Endothelial cell (in vitro differentiated cells): Measurements from ENCODE around the gene LRP1B. TPM values are rescaled to one million over a fixed set of nuclear protein-coding genes. Genes with fewer than 3 reads are reported as not detected.

Experiments
- DNase-seq: peaks from one replicate; pipeline ENCODE4 v3.0.0; 2021; ENCODE audit warnings: low spot score
- H3K27ac Mint-ChIP-seq: one replicate; pipeline ENCODE4 v1.8.0; 2021; ENCODE audit warnings: mixed read lengths, inconsistent platforms; ENCODE audit not compliant: unreplicated experiment
- H3K27me3 Mint-ChIP-seq: one replicate; pipeline ENCODE4 v1.8.0; 2021; ENCODE audit warnings: mild to moderate bottlenecking, moderate library complexity, mixed read lengths, inconsistent platforms; ENCODE audit not compliant: unreplicated experiment
- H3K36me3 Mint-ChIP-seq: one replicate; pipeline ENCODE4 v1.8.0; 2021; ENCODE audit warnings: mild to moderate bottlenecking, low read depth, mixed read lengths, inconsistent platforms; ENCODE audit not compliant: unreplicated experiment
- H3K4me1 Mint-ChIP-seq: one replicate; pipeline ENCODE4 v1.8.0; 2021; ENCODE audit warnings: mild to moderate bottlenecking, mixed read lengths, inconsistent platforms; ENCODE audit not compliant: unreplicated experiment
- H3K4me3 Mint-ChIP-seq: one replicate; pipeline ENCODE4 v1.8.0; 2021; ENCODE audit warnings: mild to moderate bottlenecking, mixed read lengths, inconsistent platforms; ENCODE audit not compliant: unreplicated experiment
- H3K9me3 Mint-ChIP-seq: one replicate; pipeline ENCODE4 v1.8.0; 2021; ENCODE audit warnings: mixed read lengths, inconsistent platforms; ENCODE audit not compliant: unreplicated experiment
- CTCF ChIP-seq: fragments of 200-600 bp; sonication (generic); IDR thresholded peaks from one replicate; pipeline ENCODE4 v1.5.0; 2021; ENCODE audit warnings: antibody characterized with exemption; ENCODE audit not compliant: unreplicated experiment
- total RNA-seq: library from RNA; stranded (reverse); fragmentation: NEBNext Ultra II Directional; extraction: Animal tissue kit (Norgen Biotek cat#: 25700); gene quantifications from one replicate; pipeline ENCODE4 v1.2.1, GENCODE V29; 2021; ENCODE audit not compliant: unreplicated experiment

The LRP1B gene
- total RNA-seq, 1 donor from 2014 or later, result 1.4 TPM

GRCh38 chr2:140701726-140702125 is 1429.1 kb downstream of the LRP1B start:
- DNase-seq, result no peak
- no peaks in the 10 kb centered on the region for H3K9me3 Mint-ChIP-seq
- no peak for TF ChIP-seq CTCF
- no peaks in the 10 kb centered on the region for H3K36me3 Mint-ChIP-seq
- H3K27me3 Mint-ChIP-seq, result no peaks in the 10 kb centered on the region
- H3K4me1 Mint-ChIP-seq, result no peaks in the 10 kb centered on the region
- no peak overlapping the region for H3K27ac Mint-ChIP-seq
- no peak overlapping the region for H3K4me3 Mint-ChIP-seq

GRCh38 chr2:140698636-140699035 is 1432.2 kb downstream of the LRP1B start:
- H3K27ac Mint-ChIP-seq, result no peak overlapping the region
- H3K9me3 Mint-ChIP-seq, result no peaks in the 10 kb centered on the region
- no peak overlapping the region for H3K4me3 Mint-ChIP-seq
- H3K27me3 Mint-ChIP-seq, result no peaks in the 10 kb centered on the region
- H3K4me1 Mint-ChIP-seq, result no peaks in the 10 kb centered on the region
- TF ChIP-seq CTCF, result no peak
- no peak for DNase-seq
- no peaks in the 10 kb centered on the region for H3K36me3 Mint-ChIP-seq

GRCh38 chr2:140696449-140696848 is 1434.4 kb downstream of the LRP1B start:
- no peaks in the 10 kb centered on the region for H3K36me3 Mint-ChIP-seq
- H3K9me3 Mint-ChIP-seq, result no peaks in the 10 kb centered on the region
- no peaks in the 10 kb centered on the region for H3K4me1 Mint-ChIP-seq
- H3K4me3 Mint-ChIP-seq, result no peak overlapping the region
- H3K27me3 Mint-ChIP-seq, result no peaks in the 10 kb centered on the region
- H3K27ac Mint-ChIP-seq, result no peak overlapping the region
- DNase-seq, result no peak
- no peak for TF ChIP-seq CTCF

GRCh38 chr2:140695155-140695554 is 1435.7 kb downstream of the LRP1B start:
- Mint-ChIP-seq H3K36me3 (no peaks in the 10 kb centered on the region), H3K27ac (no peak overlapping the region), H3K27me3 (no peaks in the 10 kb centered on the region), H3K9me3 (no peaks in the 10 kb centered on the region), H3K4me3 (no peak overlapping the region), H3K4me1 (no peaks in the 10 kb centered on the region)
- no peak for DNase-seq
- TF ChIP-seq CTCF, result no peak

- H3K36me3 Mint-ChIP-seq, result no peaks in the 10 kb centered on the region
- no peak for TF ChIP-seq CTCF
- no peak for DNase-seq
- H3K9me3 Mint-ChIP-seq, result no peaks in the 10 kb centered on the region
- no peak overlapping the region for H3K27ac Mint-ChIP-seq
- H3K4me1 Mint-ChIP-seq, result no peaks in the 10 kb centered on the region
- no peak overlapping the region for H3K4me3 Mint-ChIP-seq
- H3K27me3 Mint-ChIP-seq, result no peaks in the 10 kb centered on the region
Measured at GRCh38 chr2:140687825-140688224, 1443.0 kb downstream of the LRP1B start.
